ENCODE data around the gene PTPRB.
"Not testable (repeated sequence)": the region's sequence is repeated elsewhere in the genome, so short reads cannot be mapped to it uniquely, and the experiment has no call there.

PTPRB gene

GRCh38 chr12:70529647-70530046 is 107.6 kb downstream of the PTPRB start:
- Histone ChIP-seq H3K36me3 (ENCODE audit: insufficient read depth, low read length) (no peaks in the 10 kb centered on the region), H3K9ac (ENCODE audit: low read depth, low read length) (no peak overlapping the region), H3K4me3 (ENCODE audit: low read length) (no peak overlapping the region), H3K9me3 (replicated peaks; ENCODE audit: low read length) (no peaks in the 10 kb centered on the region), H3K4me1 (ENCODE audit: control insufficient read depth, insufficient read depth, low read length) (no peaks in the 10 kb centered on the region), H3K4me2 (ENCODE audit: low read length) (no peak overlapping the region), H3K27me3 (ENCODE audit: control insufficient read depth, insufficient read depth, low read length) (no peaks in the 10 kb centered on the region)

- peaks cover 5% of the 10 kb centered on the region for H3K9me3 ChIP-seq (replicated peaks; ENCODE audit: low read length)
- H3K9ac ChIP-seq (ENCODE audit: low read depth, low read length): no peak overlapping the region
- H3K4me2 ChIP-seq (ENCODE audit: low read length): no peak overlapping the region
- H3K4me3 ChIP-seq (ENCODE audit: low read length): no peak overlapping the region
- no peaks in the 10 kb centered on the region for H3K27me3 ChIP-seq (ENCODE audit: control insufficient read depth, insufficient read depth, low read length)
- H3K4me1 ChIP-seq (ENCODE audit: control insufficient read depth, insufficient read depth, low read length): no peaks in the 10 kb centered on the region
- no peaks in the 10 kb centered on the region for H3K36me3 ChIP-seq (ENCODE audit: insufficient read depth, low read length)
Observed at GRCh38 chr12:70520847-70521246, 116.4 kb downstream of the PTPRB start.

GRCh38 chr12:70513426-70513825 is 123.8 kb downstream of the PTPRB start:
- H3K9me3 ChIP-seq (replicated peaks; ENCODE audit: low read length): no peaks in the 10 kb centered on the region
- H3K36me3 ChIP-seq (ENCODE audit: insufficient read depth, low read length): no peaks in the 10 kb centered on the region
- no peak overlapping the region for H3K4me3 ChIP-seq (ENCODE audit: low read length)
- H3K4me1 ChIP-seq (ENCODE audit: control insufficient read depth, insufficient read depth, low read length): no peaks in the 10 kb centered on the region
- H3K27me3 ChIP-seq (ENCODE audit: control insufficient read depth, insufficient read depth, low read length): no peaks in the 10 kb centered on the region
- no peak overlapping the region for H3K9ac ChIP-seq (ENCODE audit: low read depth, low read length)
- H3K4me2 ChIP-seq (ENCODE audit: low read length): no peak overlapping the region

GRCh38 chr12:70508178-70508577 is 129.1 kb downstream of the PTPRB start:
- Histone ChIP-seq H3K9ac (ENCODE audit: low read depth, low read length) (no peak overlapping the region), H3K27me3 (ENCODE audit: control insufficient read depth, insufficient read depth, low read length) (no peaks in the 10 kb centered on the region), H3K4me3 (ENCODE audit: low read length) (no peak overlapping the region), H3K4me1 (ENCODE audit: control insufficient read depth, insufficient read depth, low read length) (no peaks in the 10 kb centered on the region), H3K4me2 (ENCODE audit: low read length) (no peak overlapping the region), H3K36me3 (ENCODE audit: insufficient read depth, low read length) (no peaks in the 10 kb centered on the region), H3K9me3 (replicated peaks; ENCODE audit: low read length) (no peaks in the 10 kb centered on the region)

GRCh38 chr12:70507442-70507841 is 129.8 kb downstream of the PTPRB start:
- Histone ChIP-seq H3K9ac (ENCODE audit: low read depth, low read length) (no peak overlapping the region), H3K4me3 (ENCODE audit: low read length) (no peak overlapping the region), H3K4me2 (ENCODE audit: low read length) (no peak overlapping the region), H3K36me3 (ENCODE audit: insufficient read depth, low read length) (no peaks in the 10 kb centered on the region), H3K4me1 (ENCODE audit: control insufficient read depth, insufficient read depth, low read length) (no peaks in the 10 kb centered on the region), H3K9me3 (replicated peaks; ENCODE audit: low read length) (no peaks in the 10 kb centered on the region), H3K27me3 (ENCODE audit: control insufficient read depth, insufficient read depth, low read length) (no peaks in the 10 kb centered on the region)

- no peaks in the 10 kb centered on the region for H3K9me3 ChIP-seq (replicated peaks; ENCODE audit: low read length)
- H3K4me2 ChIP-seq (ENCODE audit: low read length): no peak overlapping the region
- H3K4me3 ChIP-seq (ENCODE audit: low read length): no peak overlapping the region
- H3K9ac ChIP-seq (ENCODE audit: low read depth, low read length): no peak overlapping the region
- H3K4me1 ChIP-seq (ENCODE audit: control insufficient read depth, insufficient read depth, low read length): no peaks in the 10 kb centered on the region
- H3K36me3 ChIP-seq (ENCODE audit: insufficient read depth, low read length): no peaks in the 10 kb centered on the region
- H3K27me3 ChIP-seq (ENCODE audit: control insufficient read depth, insufficient read depth, low read length): no peaks in the 10 kb centered on the region
Observed at GRCh38 chr12:70497508-70497907, 139.7 kb downstream of the PTPRB start.

GRCh38 chr12:70492904-70493303 is 144.3 kb downstream of the PTPRB start:
- H3K4me3 ChIP-seq (ENCODE audit: low read length); H3K9ac ChIP-seq (ENCODE audit: low read depth, low read length); H3K36me3 ChIP-seq (ENCODE audit: insufficient read depth, low read length); H3K4me1 ChIP-seq (ENCODE audit: control insufficient read depth, insufficient read depth, low read length); H3K9me3 ChIP-seq (replicated peaks; ENCODE audit: low read length); H3K27me3 ChIP-seq (ENCODE audit: control insufficient read depth, insufficient read depth, low read length); H3K4me2 ChIP-seq (ENCODE audit: low read length): not testable (repeated sequence)

- H3K4me2 ChIP-seq (ENCODE audit: low read length); H3K27me3 ChIP-seq (ENCODE audit: control insufficient read depth, insufficient read depth, low read length); H3K9me3 ChIP-seq (replicated peaks; ENCODE audit: low read length); H3K36me3 ChIP-seq (ENCODE audit: insufficient read depth, low read length); H3K9ac ChIP-seq (ENCODE audit: low read depth, low read length); H3K4me1 ChIP-seq (ENCODE audit: control insufficient read depth, insufficient read depth, low read length); H3K4me3 ChIP-seq (ENCODE audit: low read length): not testable (repeated sequence)
Observed at GRCh38 chr12:70490928-70491327, 146.3 kb downstream of the PTPRB start.

GRCh38 chr12:70487440-70487839 is 149.8 kb downstream of the PTPRB start:
- no peak overlapping the region for H3K9ac ChIP-seq (ENCODE audit: low read depth, low read length)
- peaks cover 5% of the 10 kb centered on the region for H3K27me3 ChIP-seq (ENCODE audit: control insufficient read depth, insufficient read depth, low read length)
- H3K4me2 ChIP-seq (ENCODE audit: low read length): no peak overlapping the region
- H3K36me3 ChIP-seq (ENCODE audit: insufficient read depth, low read length): no peaks in the 10 kb centered on the region
- H3K4me1 ChIP-seq (ENCODE audit: control insufficient read depth, insufficient read depth, low read length): no peaks in the 10 kb centered on the region
- H3K9me3 ChIP-seq (replicated peaks; ENCODE audit: low read length): no peaks in the 10 kb centered on the region
- no peak overlapping the region for H3K4me3 ChIP-seq (ENCODE audit: low read length)

- no peaks in the 10 kb centered on the region for H3K36me3 ChIP-seq (ENCODE audit: insufficient read depth, low read length)
- H3K27me3 ChIP-seq (ENCODE audit: control insufficient read depth, insufficient read depth, low read length): peaks cover 5% of the 10 kb centered on the region
- no peak overlapping the region for H3K9ac ChIP-seq (ENCODE audit: low read depth, low read length)
- no peak overlapping the region for H3K4me3 ChIP-seq (ENCODE audit: low read length)
- no peaks in the 10 kb centered on the region for H3K9me3 ChIP-seq (replicated peaks; ENCODE audit: low read length)
- H3K4me2 ChIP-seq (ENCODE audit: low read length): no peak overlapping the region
- no peaks in the 10 kb centered on the region for H3K4me1 ChIP-seq (ENCODE audit: control insufficient read depth, insufficient read depth, low read length)
Observed at GRCh38 chr12:70486588-70486987, 150.6 kb downstream of the PTPRB start.

- Histone ChIP-seq H3K9me3 (replicated peaks; ENCODE audit: low read length) (no peaks in the 10 kb centered on the region), H3K36me3 (ENCODE audit: insufficient read depth, low read length) (no peaks in the 10 kb centered on the region), H3K4me2 (ENCODE audit: low read length) (no peak overlapping the region), H3K4me1 (ENCODE audit: control insufficient read depth, insufficient read depth, low read length) (no peaks in the 10 kb centered on the region), H3K9ac (ENCODE audit: low read depth, low read length) (no peak overlapping the region), H3K4me3 (ENCODE audit: low read length) (no peak overlapping the region), H3K27me3 (ENCODE audit: control insufficient read depth, insufficient read depth, low read length) (peaks cover 5% of the 10 kb centered on the region)
Observed at GRCh38 chr12:70485704-70486103, 151.5 kb downstream of the PTPRB start.

- H3K9me3 ChIP-seq (replicated peaks; ENCODE audit: low read length): no peaks in the 10 kb centered on the region
- H3K4me3 ChIP-seq (ENCODE audit: low read length): no peak overlapping the region
- H3K36me3 ChIP-seq (ENCODE audit: insufficient read depth, low read length): no peaks in the 10 kb centered on the region
- no peak overlapping the region for H3K4me2 ChIP-seq (ENCODE audit: low read length)
- no peaks in the 10 kb centered on the region for H3K4me1 ChIP-seq (ENCODE audit: control insufficient read depth, insufficient read depth, low read length)
- peaks cover 5% of the 10 kb centered on the region for H3K27me3 ChIP-seq (ENCODE audit: control insufficient read depth, insufficient read depth, low read length)
- H3K9ac ChIP-seq (ENCODE audit: low read depth, low read length): no peak overlapping the region
Observed at GRCh38 chr12:70484464-70484863, 152.8 kb downstream of the PTPRB start.
